Naive thymus-derived CD4-positive, alpha-beta T cell (primary cell): ENCODE measurements around the gene OVCA2. TPM values are rescaled to one million over a fixed set of nuclear protein-coding genes. Genes with fewer than 3 reads are reported as not detected.

Experiments used
- ATAC-seq: fragments of 150-1000 bp; cut with Tn5 transposase; 2 replicates; pipeline ENCODE4 v1.10.0; 2021; ENCODE audit warnings: mild to moderate bottlenecking, moderate library complexity
- CTCF ChIA-PET: fragments of 350-600 bp; sonication (Branson Sonifier 250); formaldehyde crosslinking; loops from one replicate; lab custom pipeline; 2021; ENCODE audit warnings: antibody characterized with exemption; lab: Charles Lee
- POLR2A ChIA-PET: fragments of 350-600 bp; sonication (Branson Sonifier 250); formaldehyde crosslinking; loops from one replicate; lab custom pipeline; 2021; ENCODE audit warnings: antibody characterized with exemption, inconsistent platforms; lab: Charles Lee
- DNase-seq, 9 donors: peaks; one replicate each; pipeline versions ENCODE4 v3.0.0 to v3.0.0-alpha.2; 2020 to 2022; ENCODE audit warnings: mixed read lengths in 1 of 9
- H3K27ac ChIP-seq: one replicate; pipeline ENCODE4 v1.7.0; 2013; ENCODE audit warnings: mild to moderate bottlenecking, low read depth, low read length, moderate library complexity
- H3K27me3 ChIP-seq, 2 donors: one replicate each; pipeline ENCODE4 v1.7.0; 2013; ENCODE audit warnings: low read length in 2 of 2, mild to moderate bottlenecking in 2 of 2, moderate library complexity in 2 of 2; ENCODE audit not compliant: control insufficient read depth in 2 of 2, insufficient read depth in 2 of 2
- H3K36me3 ChIP-seq, 3 experiments: 1 replicate in 2 of 3; 2 replicates in 1 of 3; pipeline ENCODE4 v1.7.0; 2013; ENCODE audit warnings: low read length in 3 of 3, mild to moderate bottlenecking in 3 of 3, moderate library complexity in 1 of 3; ENCODE audit not compliant: insufficient read depth in 3 of 3, control insufficient read depth in 2 of 3
- H3K4me1 ChIP-seq, 2 donors: one replicate each; pipeline ENCODE4 v1.7.0; 2013; ENCODE audit warnings: low read length in 2 of 2, mild to moderate bottlenecking in 2 of 2, moderate library complexity in 1 of 2; ENCODE audit not compliant: control insufficient read depth in 2 of 2, insufficient read depth in 2 of 2
- H3K4me3 ChIP-seq: 2 replicates; pipeline ENCODE4 v1.7.0; 2013; ENCODE audit warnings: mild to moderate bottlenecking, low read length
- H3K9me3 ChIP-seq, 3 experiments: 1 replicate in 2 of 3; 2 replicates in 1 of 3; pipeline ENCODE4 v1.7.0; 2013; ENCODE audit warnings: low read length in 3 of 3; ENCODE audit not compliant: control insufficient read depth in 2 of 3
- H3K27ac Mint-ChIP-seq, 9 donors: one replicate each; pipeline ENCODE4 v1.8.0; 2020 to 2022; ENCODE audit warnings: mixed read lengths in 9 of 9, mild to moderate bottlenecking in 8 of 9, moderate library complexity in 5 of 9, inconsistent platforms in 2 of 9
- H3K27me3 Mint-ChIP-seq, 5 donors: one replicate each; pipeline ENCODE4 v1.8.0; 2021 to 2022; ENCODE audit warnings: mixed read lengths in 5 of 5, mild to moderate bottlenecking in 1 of 5
- H3K36me3 Mint-ChIP-seq, 5 donors: one replicate each; pipeline ENCODE4 v1.8.0; 2020 to 2022; ENCODE audit warnings: mixed read lengths in 5 of 5, mild to moderate bottlenecking in 3 of 5, inconsistent platforms in 1 of 5
- H3K4me1 Mint-ChIP-seq, 7 donors: one replicate each; pipeline ENCODE4 v1.8.0; 2020 to 2022; ENCODE audit warnings: mixed read lengths in 7 of 7, mild to moderate bottlenecking in 3 of 7, inconsistent platforms in 1 of 7
- H3K4me3 Mint-ChIP-seq, 10 donors: one replicate each; pipeline ENCODE4 v1.8.0; 2020 to 2022; ENCODE audit warnings: mild to moderate bottlenecking in 10 of 10, mixed read lengths in 10 of 10, moderate library complexity in 6 of 10, inconsistent platforms in 2 of 10
- H3K9me3 Mint-ChIP-seq, 11 donors: one replicate each; pipeline ENCODE4 v1.8.0; 2020 to 2022; ENCODE audit warnings: mixed read lengths in 11 of 11, mild to moderate bottlenecking in 4 of 11, inconsistent platforms in 1 of 11, moderate library complexity in 1 of 11
- intact Hi-C, 2 donors: fragments of 100-400 bp; cut with micrococcal nuclease; formaldehyde crosslinking; loops; one replicate each; pipeline ENCODE4 v1.15.1; 2023
- polyA plus RNA-seq, 2 donors: library from polyadenylated mRNA; unstranded; fragments of 300-500 nt; fragmentation: Illumina TruSeq; gene quantifications; one replicate each; pipeline ENCODE4 v1.2.3, GENCODE V29; 2021
- total RNA-seq, 6 experiments: library from RNA in 5 of 6; stranded (reverse) in 5 of 6; gene quantifications; 1 replicate in 5 of 6; 2 replicates in 1 of 6; pipeline ENCODE4 v1.2.3 and lab custom pipeline; 2021 to 2026

Gene OVCA2
- total and polyA plus RNA-seq, 7 experiments from 2014 or later = 24.5 to 65.5 (median 34.0) TPM

GRCh38 chr17:2064520-2064971 lies 22.7 kb downstream of the OVCA2 start:
- intact Hi-C loops = loop anchor here in 1 of 2 donors (5.0 kb wide), 1 partner anchor 108 kb away; no protein-coding TSS in a partner anchor
- Histone ChIP-seq H3K4me3 (no peak overlapping the region), H3K4me1 (peaks cover 0 to 15% of the 10 kb centered on the region in 2 donors), H3K36me3 (peaks cover 0 to 91% (median 3%) of the 10 kb centered on the region in 3 experiments), H3K27me3 (no peaks in the 10 kb centered on the region), H3K9me3 (no peaks in the 10 kb centered on the region), H3K27ac (no peak overlapping the region)
- H3K4me3 Mint-ChIP-seq = peak overlapping the region in 1 of 10 donors; percentile 45
- peaks cover 0 to 83% (median 2%) of the 10 kb centered on the region in 7 donors for H3K4me1 Mint-ChIP-seq
- H3K9me3 Mint-ChIP-seq = no peaks in the 10 kb centered on the region
- DNase-seq (no peak), ATAC-seq (peak; percentile 8)
- ChIA-PET CTCF (no interaction called here), POLR2A (no interaction called here)
- H3K27ac Mint-ChIP-seq = peak overlapping the region in 3 of 9 donors; percentile 42 to 90 (median 55)
- H3K27me3 Mint-ChIP-seq = peaks cover 1 to 10% (median 2%) of the 10 kb centered on the region in 5 donors
- peaks cover 6 to 85% (median 68%) of the 10 kb centered on the region in 5 donors for H3K36me3 Mint-ChIP-seq

- H3K4me3 ChIP-seq = no peak overlapping the region
- ChIA-PET POLR2A (no interaction called here), CTCF (no interaction called here)
- H3K36me3 Mint-ChIP-seq = peaks cover 12 to 92% (median 72%) of the 10 kb centered on the region in 5 donors
- H3K9me3 ChIP-seq = no peaks in the 10 kb centered on the region
- peak in 1 of 9 donors; percentile 67 for DNase-seq
- no peaks in the 10 kb centered on the region for H3K27me3 ChIP-seq
- intact Hi-C loops = loop anchor here in 1 of 2 donors (5.0 kb wide), 1 partner anchor 107 kb away; no protein-coding TSS in a partner anchor
- H3K9me3 Mint-ChIP-seq = no peaks in the 10 kb centered on the region
- H3K27ac Mint-ChIP-seq = peak overlapping the region in 2 of 9 donors; percentile 55 to 90
- peaks cover 0 to 10% (median 0%) of the 10 kb centered on the region in 5 donors for H3K27me3 Mint-ChIP-seq
- H3K4me1 ChIP-seq = peaks cover 0 to 19% of the 10 kb centered on the region in 2 donors
- H3K4me3 Mint-ChIP-seq = peak overlapping the region in 1 of 10 donors; percentile 45
- ATAC-seq = peak; percentile 73
- peaks cover 0 to 97% (median 3%) of the 10 kb centered on the region in 3 experiments for H3K36me3 ChIP-seq
- no peak overlapping the region for H3K27ac ChIP-seq
- peaks cover 0 to 84% (median 1%) of the 10 kb centered on the region in 7 donors for H3K4me1 Mint-ChIP-seq
Observed at GRCh38 chr17:2064980-2065785, 23.4 kb downstream of the OVCA2 start.

GRCh38 chr17:2065949-2066400 lies 24.2 kb downstream of the OVCA2 start:
- intact Hi-C loops = no loop called here
- H3K27ac Mint-ChIP-seq = peak overlapping the region in 2 of 9 donors; percentile 1 to 90
- Histone ChIP-seq H3K9me3 (no peaks in the 10 kb centered on the region), H3K36me3 (peaks cover 0 to 98% (median 3%) of the 10 kb centered on the region in 3 experiments), H3K27me3 (no peaks in the 10 kb centered on the region), H3K27ac (no peak overlapping the region), H3K4me3 (no peak overlapping the region), H3K4me1 (peaks cover 0 to 27% of the 10 kb centered on the region in 2 donors)
- DNase-seq = no peak
- ChIA-PET POLR2A (no interaction called here), CTCF (interaction anchor here (0.6 kb wide), 1 partner anchor 79 kb away, joined by 4 read pairs; no protein-coding TSS in a partner anchor)
- peaks cover 14 to 94% (median 70%) of the 10 kb centered on the region in 5 donors for H3K36me3 Mint-ChIP-seq
- peaks cover 0 to 4% (median 0%) of the 10 kb centered on the region in 5 donors for H3K27me3 Mint-ChIP-seq
- no peak for ATAC-seq
- no peaks in the 10 kb centered on the region for H3K9me3 Mint-ChIP-seq
- H3K4me3 Mint-ChIP-seq = no peak overlapping the region
- H3K4me1 Mint-ChIP-seq = peaks cover 0 to 85% (median 0%) of the 10 kb centered on the region in 7 donors

GRCh38 chr17:2067048-2067561 lies 25.3 kb downstream of the OVCA2 start:
- Mint-ChIP-seq H3K27me3 (peaks cover 0 to 4% (median 0%) of the 10 kb centered on the region in 5 donors), H3K36me3 (peaks cover 18 to 95% (median 72%) of the 10 kb centered on the region in 5 donors), H3K27ac (peak overlapping the region in 1 of 9 donors; percentile 46), H3K4me3 (no peak overlapping the region), H3K9me3 (no peaks in the 10 kb centered on the region), H3K4me1 (peaks cover 0 to 91% (median 0%) of the 10 kb centered on the region in 7 donors)
- DNase-seq (no peak), ATAC-seq (no peak)
- Histone ChIP-seq H3K4me3 (no peak overlapping the region), H3K36me3 (peaks cover 0 to 98% (median 3%) of the 10 kb centered on the region in 3 experiments), H3K27ac (no peak overlapping the region), H3K4me1 (peaks cover 0 to 28% of the 10 kb centered on the region in 2 donors), H3K27me3 (no peaks in the 10 kb centered on the region), H3K9me3 (no peaks in the 10 kb centered on the region)
- intact Hi-C loops = no loop called here
- ChIA-PET CTCF (interaction anchor here (1.1 to 1.8 kb wide), 2 partner anchors 12 to 178 kb away, joined by 4 to 5 read pairs; partner anchors contain the start of gene HIC1), POLR2A (no interaction called here)

GRCh38 chr17:2067608-2068024 lies 25.8 kb downstream of the OVCA2 start:
- Histone ChIP-seq H3K4me1 (peaks cover 0 to 28% of the 10 kb centered on the region in 2 donors), H3K27ac (no peak overlapping the region), H3K4me3 (no peak overlapping the region), H3K9me3 (no peaks in the 10 kb centered on the region), H3K36me3 (peaks cover 0 to 98% (median 5%) of the 10 kb centered on the region in 3 experiments), H3K27me3 (no peaks in the 10 kb centered on the region)
- no peak for DNase-seq
- H3K9me3 Mint-ChIP-seq = no peaks in the 10 kb centered on the region
- POLR2A ChIA-PET = no interaction called here
- H3K27me3 Mint-ChIP-seq = peaks cover 0 to 4% (median 0%) of the 10 kb centered on the region in 5 donors
- no peak overlapping the region for H3K4me3 Mint-ChIP-seq
- intact Hi-C loops = no loop called here
- H3K36me3 Mint-ChIP-seq = peaks cover 22 to 95% (median 75%) of the 10 kb centered on the region in 5 donors
- no peak for ATAC-seq
- H3K4me1 Mint-ChIP-seq = peaks cover 0 to 90% (median 0%) of the 10 kb centered on the region in 7 donors
- peak overlapping the region in 1 of 9 donors; percentile 63 for H3K27ac Mint-ChIP-seq
- CTCF ChIA-PET = interaction anchor here (1.1 to 1.8 kb wide), 2 partner anchors 13 to 177 kb away, joined by 4 to 5 read pairs; partner anchors contain the start of gene HIC1

GRCh38 chr17:2068031-2068518 lies 26.3 kb downstream of the OVCA2 start:
- Histone ChIP-seq H3K36me3 (peaks cover 0 to 96% (median 8%) of the 10 kb centered on the region in 3 experiments), H3K27me3 (no peaks in the 10 kb centered on the region), H3K9me3 (no peaks in the 10 kb centered on the region), H3K4me3 (no peak overlapping the region), H3K4me1 (peaks cover 0 to 28% of the 10 kb centered on the region in 2 donors), H3K27ac (no peak overlapping the region)
- H3K27me3 Mint-ChIP-seq = peaks cover 0 to 4% (median 0%) of the 10 kb centered on the region in 5 donors
- DNase-seq = no peak
- no peaks in the 10 kb centered on the region for H3K9me3 Mint-ChIP-seq
- no peak for ATAC-seq
- ChIA-PET CTCF (interaction anchor here (0.8 to 1.8 kb wide), 3 partner anchors 13 to 177 kb away, joined by 3 to 5 read pairs (median 4); partner anchors contain the start of gene HIC1), POLR2A (no interaction called here)
- no peak overlapping the region for H3K4me3 Mint-ChIP-seq
- intact Hi-C loops = no loop called here
- H3K27ac Mint-ChIP-seq = peak overlapping the region in 1 of 9 donors; percentile 63
- peaks cover 0 to 88% (median 0%) of the 10 kb centered on the region in 7 donors for H3K4me1 Mint-ChIP-seq
- peaks cover 22 to 94% (median 76%) of the 10 kb centered on the region in 5 donors for H3K36me3 Mint-ChIP-seq
